ENCODE data around the gene SH2D6.

SH2D6 gene

DNA sequence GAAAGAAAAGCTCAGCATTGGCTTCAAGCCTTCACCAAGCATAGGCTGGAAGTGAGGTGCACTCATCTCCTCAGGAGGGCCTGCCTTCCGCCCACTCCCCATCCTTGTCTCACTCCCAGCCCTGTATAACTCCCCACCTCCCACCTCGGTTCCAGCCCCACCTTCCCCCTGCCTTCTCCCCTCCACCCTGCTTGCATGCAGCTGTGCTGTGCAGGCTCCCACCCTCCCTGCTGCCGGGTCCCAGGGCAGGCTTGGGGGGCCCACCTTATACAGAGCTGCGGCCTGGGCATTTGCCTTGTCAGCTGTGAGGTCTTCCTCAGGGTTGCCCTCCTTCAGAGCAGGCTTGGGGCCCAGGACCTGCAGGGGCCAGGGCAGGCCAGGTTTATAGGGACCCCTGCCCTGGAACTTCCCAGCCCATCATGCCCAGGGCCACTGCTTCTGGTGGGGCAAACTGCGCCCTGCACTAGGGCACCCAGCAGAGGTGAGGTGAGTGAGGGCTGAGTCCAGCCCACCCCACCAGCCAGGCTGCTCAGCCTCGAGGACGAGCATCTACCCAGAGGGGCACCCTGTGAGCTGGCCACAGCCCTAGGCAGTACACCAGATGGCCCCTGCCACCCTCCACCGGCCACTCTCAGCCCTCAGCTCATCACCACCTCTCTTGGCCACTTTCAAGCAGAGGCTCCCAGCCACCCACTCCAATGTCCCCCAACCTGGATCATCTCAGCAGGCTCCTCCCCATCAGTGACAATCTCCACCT is 19.9 kb upstream of the SH2D6 start:
- Histone ChIP-seq H3K4me1 (ENCODE audit: control insufficient read depth, insufficient read depth, low read length, unreplicated experiment) (peaks cover 12% of the 10 kb centered on the region), H3K79me2 (ENCODE audit: control insufficient read depth, insufficient read depth, low read length, unreplicated experiment) (peaks cover 9% of the 10 kb centered on the region), H3K27ac (ENCODE audit: low read depth, low read length) (no peak overlapping the region), H3K4me3 (ENCODE audit: low read depth, low read length) (no peak overlapping the region), H3K36me3 (ENCODE audit: insufficient read depth, low read length) (peaks cover 3% of the 10 kb centered on the region), H2AFZ (ENCODE audit: low read length, unreplicated experiment) (no peak overlapping the region), H3K27me3 (ENCODE audit: insufficient read depth, low read length) (no peaks in the 10 kb centered on the region)

DNA sequence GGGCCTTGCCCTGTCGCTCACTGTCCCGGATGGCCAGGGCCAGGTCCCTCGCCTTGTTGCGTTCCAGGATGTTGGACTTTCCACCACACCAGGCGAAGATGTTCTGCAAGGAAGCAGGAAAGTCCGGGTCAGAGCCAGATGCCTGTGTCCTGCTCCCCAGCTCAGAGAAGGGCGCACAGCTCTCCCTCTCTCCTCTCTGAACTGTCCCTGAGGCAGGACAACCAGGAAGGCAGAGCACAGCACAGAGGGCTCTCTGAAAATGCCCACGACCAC is 19.4 kb upstream of the SH2D6 start:
- no peaks in the 10 kb centered on the region for H3K27me3 ChIP-seq (ENCODE audit: insufficient read depth, low read length)
- H3K4me3 ChIP-seq (ENCODE audit: low read depth, low read length) = no peak overlapping the region
- H2AFZ ChIP-seq (ENCODE audit: low read length, unreplicated experiment) = no peak overlapping the region
- H3K27ac ChIP-seq (ENCODE audit: low read depth, low read length) = no peak overlapping the region
- peaks cover 9% of the 10 kb centered on the region for H3K79me2 ChIP-seq (ENCODE audit: control insufficient read depth, insufficient read depth, low read length, unreplicated experiment)
- H3K4me1 ChIP-seq (ENCODE audit: control insufficient read depth, insufficient read depth, low read length, unreplicated experiment) = peaks cover 7% of the 10 kb centered on the region
- H3K36me3 ChIP-seq (ENCODE audit: insufficient read depth, low read length) = peaks cover 3% of the 10 kb centered on the region

DNA sequence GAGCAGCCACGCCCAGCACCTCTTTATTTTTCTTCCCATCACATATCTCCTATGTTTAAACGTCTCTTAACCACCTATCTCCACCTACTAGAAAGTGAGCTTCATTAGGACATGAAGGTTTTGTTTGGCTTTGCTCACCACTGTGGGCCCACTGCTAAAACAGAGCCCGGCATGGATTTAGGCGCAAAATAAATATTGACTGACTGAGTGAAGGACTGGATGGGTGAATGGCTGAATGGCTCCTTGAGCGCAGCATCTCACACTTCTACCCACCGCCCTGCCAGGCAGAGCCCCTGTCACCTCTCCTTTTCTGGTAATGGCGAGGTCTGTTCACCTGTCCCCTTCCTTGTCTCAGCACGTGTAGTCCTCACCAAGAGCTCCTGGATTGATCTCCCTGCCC is 18.5 kb upstream of the SH2D6 start:
- Histone ChIP-seq H2AFZ (ENCODE audit: low read length, unreplicated experiment) (no peak overlapping the region), H3K27me3 (ENCODE audit: insufficient read depth, low read length) (no peaks in the 10 kb centered on the region), H3K27ac (ENCODE audit: low read depth, low read length) (no peak overlapping the region), H3K36me3 (ENCODE audit: insufficient read depth, low read length) (peaks cover 3% of the 10 kb centered on the region), H3K79me2 (ENCODE audit: control insufficient read depth, insufficient read depth, low read length, unreplicated experiment) (peaks cover 9% of the 10 kb centered on the region), H3K4me1 (ENCODE audit: control insufficient read depth, insufficient read depth, low read length, unreplicated experiment) (no peaks in the 10 kb centered on the region), H3K4me3 (ENCODE audit: low read depth, low read length) (no peak overlapping the region)

DNA sequence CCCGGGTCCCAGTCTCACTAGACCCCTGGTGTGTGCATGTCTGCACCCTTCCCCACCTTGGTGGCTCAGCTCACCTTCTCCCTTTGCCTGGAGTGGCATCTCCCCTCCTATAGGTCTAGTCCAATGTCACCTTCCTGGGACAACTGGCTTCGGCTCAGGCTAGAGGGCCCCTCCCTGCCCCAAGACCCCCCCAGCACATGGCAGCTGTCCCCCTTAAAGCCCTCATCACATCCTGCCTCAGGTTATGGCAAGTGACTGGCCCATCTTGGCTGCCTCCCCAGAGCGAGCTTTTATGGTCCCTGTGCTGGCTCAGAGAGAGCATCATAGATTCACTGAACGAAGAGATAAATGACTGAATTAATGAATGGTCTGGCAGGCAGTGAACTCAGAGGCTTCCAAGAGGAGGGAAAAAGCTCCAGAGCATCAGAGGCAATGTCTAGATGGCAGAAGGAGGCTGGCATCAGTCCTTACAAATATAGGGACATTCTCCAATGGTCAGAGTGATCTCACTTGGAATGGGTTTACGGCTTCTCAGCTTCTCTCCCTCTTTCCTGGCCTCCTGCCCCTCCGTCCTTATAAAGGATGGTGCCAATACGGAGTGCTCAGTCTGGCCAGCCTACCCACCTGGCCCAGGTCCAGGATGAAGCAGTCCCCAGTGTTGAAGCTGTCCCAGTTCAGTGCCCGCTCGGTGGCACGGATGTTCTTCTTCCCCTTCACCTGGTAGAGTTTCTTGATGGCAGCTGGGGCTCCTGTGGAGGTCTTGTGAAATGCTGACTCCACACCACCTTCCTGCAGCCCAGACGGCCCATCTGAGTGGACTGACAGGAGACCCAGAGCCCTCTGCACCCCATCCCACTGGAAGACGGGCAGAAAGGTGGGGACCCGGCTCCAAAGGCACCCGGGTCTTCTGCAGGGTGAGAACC is 17.7 kb upstream of the SH2D6 start:
- peaks cover 3% of the 10 kb centered on the region for H3K36me3 ChIP-seq (ENCODE audit: insufficient read depth, low read length)
- no peaks in the 10 kb centered on the region for H3K27me3 ChIP-seq (ENCODE audit: insufficient read depth, low read length)
- no peak overlapping the region for H2AFZ ChIP-seq (ENCODE audit: low read length, unreplicated experiment)
- no peaks in the 10 kb centered on the region for H3K4me1 ChIP-seq (ENCODE audit: control insufficient read depth, insufficient read depth, low read length, unreplicated experiment)
- H3K79me2 ChIP-seq (ENCODE audit: control insufficient read depth, insufficient read depth, low read length, unreplicated experiment) = peaks cover 9% of the 10 kb centered on the region
- H3K4me3 ChIP-seq (ENCODE audit: low read depth, low read length) = no peak overlapping the region
- no peak overlapping the region for H3K27ac ChIP-seq (ENCODE audit: low read depth, low read length)

DNA sequence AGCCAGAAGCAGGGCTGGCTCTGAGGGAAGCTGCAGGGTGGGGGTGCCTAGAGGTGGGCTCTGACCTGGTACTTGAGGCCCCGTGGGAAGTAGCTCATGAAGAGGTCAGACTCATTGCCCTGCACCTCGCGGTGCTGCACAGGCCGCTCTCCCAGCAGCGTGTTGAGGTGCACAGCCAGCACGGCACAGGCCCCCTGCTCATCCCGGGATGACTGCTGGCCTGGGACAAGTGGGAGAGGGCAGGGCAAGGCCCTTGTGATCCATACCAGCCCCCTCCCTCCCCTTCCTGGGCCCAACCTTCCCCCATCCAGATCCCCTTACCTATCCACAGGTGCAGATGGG is 17.1 kb upstream of the SH2D6 start:
- H2AFZ ChIP-seq (ENCODE audit: low read length, unreplicated experiment) = no peak overlapping the region
- peaks cover 9% of the 10 kb centered on the region for H3K79me2 ChIP-seq (ENCODE audit: control insufficient read depth, insufficient read depth, low read length, unreplicated experiment)
- H3K4me1 ChIP-seq (ENCODE audit: control insufficient read depth, insufficient read depth, low read length, unreplicated experiment) = no peaks in the 10 kb centered on the region
- no peaks in the 10 kb centered on the region for H3K27me3 ChIP-seq (ENCODE audit: insufficient read depth, low read length)
- H3K27ac ChIP-seq (ENCODE audit: low read depth, low read length) = no peak overlapping the region
- H3K4me3 ChIP-seq (ENCODE audit: low read depth, low read length) = no peak overlapping the region
- peaks cover 3% of the 10 kb centered on the region for H3K36me3 ChIP-seq (ENCODE audit: insufficient read depth, low read length)

DNA sequence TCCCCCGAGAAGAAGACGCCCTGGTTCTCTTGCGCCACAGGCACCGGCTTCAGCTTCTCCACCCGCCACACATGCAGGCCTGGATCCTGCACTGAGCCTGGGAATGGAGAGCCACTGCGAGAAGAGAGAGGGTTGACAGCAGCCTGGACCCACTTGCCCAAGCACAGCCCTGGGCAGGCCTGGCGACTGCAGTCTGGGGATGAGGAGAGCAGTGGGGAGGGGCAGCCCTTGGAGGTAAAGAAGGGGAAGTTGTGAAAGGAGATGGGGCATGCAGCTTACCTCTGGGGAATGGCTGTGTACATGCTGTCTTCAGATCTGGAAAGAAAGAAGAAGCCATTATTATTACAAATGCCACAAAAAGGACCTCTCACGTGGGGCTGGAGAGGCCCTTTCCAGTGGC is 16.7 kb upstream of the SH2D6 start:
- Histone ChIP-seq H3K27ac (ENCODE audit: low read depth, low read length) (no peak overlapping the region), H3K4me3 (ENCODE audit: low read depth, low read length) (no peak overlapping the region), H3K4me1 (ENCODE audit: control insufficient read depth, insufficient read depth, low read length, unreplicated experiment) (no peaks in the 10 kb centered on the region), H3K36me3 (ENCODE audit: insufficient read depth, low read length) (peaks cover 3% of the 10 kb centered on the region), H3K27me3 (ENCODE audit: insufficient read depth, low read length) (no peaks in the 10 kb centered on the region), H2AFZ (ENCODE audit: low read length, unreplicated experiment) (no peak overlapping the region), H3K79me2 (ENCODE audit: control insufficient read depth, insufficient read depth, low read length, unreplicated experiment) (peaks cover 9% of the 10 kb centered on the region)

DNA sequence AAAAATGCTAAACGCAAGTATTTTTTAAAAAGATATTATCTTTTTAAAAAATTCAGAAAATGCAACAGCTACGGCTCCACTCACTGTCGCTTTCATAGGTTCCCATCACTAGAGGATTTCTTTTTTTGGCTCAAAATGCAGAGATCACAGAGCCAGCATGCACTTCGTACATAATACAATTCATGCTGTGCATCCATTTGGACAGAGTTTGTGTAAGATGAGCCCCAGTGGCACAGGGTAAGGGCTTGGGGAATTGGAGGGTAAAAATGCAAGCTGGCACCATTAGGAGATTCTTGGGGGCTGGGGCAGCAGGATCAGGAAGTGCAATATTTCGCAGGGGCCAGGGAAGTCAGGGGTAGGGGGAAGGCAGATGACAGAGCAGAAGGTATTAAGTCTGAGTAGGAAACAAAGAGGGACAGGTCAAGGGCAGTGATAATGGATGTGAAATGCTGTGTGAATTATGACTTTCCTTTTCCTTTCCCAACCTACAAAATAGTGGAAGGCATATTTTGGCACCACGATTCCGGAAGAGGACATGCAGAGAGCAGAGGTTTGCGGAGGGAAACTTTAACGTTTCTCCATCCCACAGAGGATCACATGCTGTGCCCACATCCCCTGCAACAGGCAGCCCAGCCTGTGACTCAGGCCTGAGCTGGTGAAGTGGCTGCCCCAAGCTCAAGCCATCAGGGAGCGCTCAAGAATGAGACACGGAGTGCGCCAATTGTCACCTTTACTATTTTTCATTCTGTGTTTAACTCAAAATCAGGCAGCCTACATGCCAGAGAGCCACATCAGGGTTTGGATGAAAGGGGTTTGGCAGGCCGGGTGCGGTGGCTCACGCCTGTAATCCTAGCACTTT is 13.1 kb upstream of the SH2D6 start:
- H3K4me3 ChIP-seq (ENCODE audit: low read depth, low read length) = no peak overlapping the region

DNA sequence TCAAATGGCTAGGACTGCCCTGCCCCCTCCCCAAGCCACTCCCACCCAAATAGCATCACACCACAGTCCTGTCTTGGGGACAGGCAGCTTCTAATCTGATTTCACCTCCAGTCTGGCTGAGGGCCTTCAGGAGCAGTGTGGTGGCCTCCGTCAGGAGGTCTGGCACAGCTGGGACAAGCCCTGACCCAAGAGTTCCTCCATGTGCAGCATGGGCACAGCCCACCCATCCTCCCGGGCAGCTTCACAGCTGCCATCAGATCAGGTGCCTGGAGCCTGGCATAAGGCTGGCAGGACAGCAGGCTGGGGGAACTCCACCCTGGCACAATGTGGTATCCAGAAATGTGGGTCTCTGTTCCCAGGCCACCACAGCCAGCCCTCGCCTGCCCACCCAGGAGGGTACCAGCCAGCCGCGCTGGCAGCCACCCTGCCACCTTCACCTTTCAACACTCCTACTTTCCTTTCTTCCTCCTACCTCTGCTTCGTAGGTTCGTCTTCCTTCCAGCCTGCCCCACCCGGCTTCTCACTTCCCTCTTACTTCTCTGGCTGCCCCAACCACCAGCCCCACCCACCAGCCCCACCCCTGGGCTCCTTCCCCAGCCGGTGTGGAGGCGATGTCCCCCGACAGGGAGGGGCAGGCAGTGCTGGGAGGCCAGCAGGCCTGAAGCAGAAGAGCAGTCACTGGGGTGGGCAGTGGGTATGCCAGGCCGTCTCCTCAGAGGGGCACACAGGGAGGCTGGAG is 8.5 kb upstream of the SH2D6 start, which contains the start of gene CAPG:
TSS of gene CAPG (minus strand) at position 522 of the 739 bp plus-strand sequence. CDS start 8,221 bp downstream, outside the sequence.
- H3K27ac ChIP-seq (ENCODE audit: low read depth, low read length) = no peak within 1 kb of the TSS
- H3K4me1 ChIP-seq (ENCODE audit: control insufficient read depth, insufficient read depth, low read length, unreplicated experiment) = peaks cover 31% of the 10 kb centered on the region
- no peaks in the 10 kb centered on the region for H3K36me3 ChIP-seq (ENCODE audit: insufficient read depth, low read length)
- no peak within 1 kb of the TSS for H3K4me3 ChIP-seq (ENCODE audit: low read depth, low read length)
- H3K27me3 ChIP-seq (ENCODE audit: insufficient read depth, low read length) = no peaks in the 10 kb centered on the region
- H3K79me2 ChIP-seq (ENCODE audit: control insufficient read depth, insufficient read depth, low read length, unreplicated experiment) = peaks cover 38% of the 10 kb centered on the region
- no peak within 1 kb of the TSS for H2AFZ ChIP-seq (ENCODE audit: low read length, unreplicated experiment)

More for the DNA sequence above, 13.1 kb upstream of the SH2D6 start:
- Histone ChIP-seq H3K4me1 (ENCODE audit: control insufficient read depth, insufficient read depth, low read length, unreplicated experiment) (peaks cover 14% of the 10 kb centered on the region), H3K36me3 (ENCODE audit: insufficient read depth, low read length) (peaks cover 3% of the 10 kb centered on the region), H3K27me3 (ENCODE audit: insufficient read depth, low read length) (no peaks in the 10 kb centered on the region), H3K27ac (ENCODE audit: low read depth, low read length) (peak overlapping the region; percentile 50; the same call in 1 of the 2 replicates), H2AFZ (ENCODE audit: low read length, unreplicated experiment) (no peak overlapping the region), H3K79me2 (ENCODE audit: control insufficient read depth, insufficient read depth, low read length, unreplicated experiment) (peaks cover 25% of the 10 kb centered on the region)

DNA sequence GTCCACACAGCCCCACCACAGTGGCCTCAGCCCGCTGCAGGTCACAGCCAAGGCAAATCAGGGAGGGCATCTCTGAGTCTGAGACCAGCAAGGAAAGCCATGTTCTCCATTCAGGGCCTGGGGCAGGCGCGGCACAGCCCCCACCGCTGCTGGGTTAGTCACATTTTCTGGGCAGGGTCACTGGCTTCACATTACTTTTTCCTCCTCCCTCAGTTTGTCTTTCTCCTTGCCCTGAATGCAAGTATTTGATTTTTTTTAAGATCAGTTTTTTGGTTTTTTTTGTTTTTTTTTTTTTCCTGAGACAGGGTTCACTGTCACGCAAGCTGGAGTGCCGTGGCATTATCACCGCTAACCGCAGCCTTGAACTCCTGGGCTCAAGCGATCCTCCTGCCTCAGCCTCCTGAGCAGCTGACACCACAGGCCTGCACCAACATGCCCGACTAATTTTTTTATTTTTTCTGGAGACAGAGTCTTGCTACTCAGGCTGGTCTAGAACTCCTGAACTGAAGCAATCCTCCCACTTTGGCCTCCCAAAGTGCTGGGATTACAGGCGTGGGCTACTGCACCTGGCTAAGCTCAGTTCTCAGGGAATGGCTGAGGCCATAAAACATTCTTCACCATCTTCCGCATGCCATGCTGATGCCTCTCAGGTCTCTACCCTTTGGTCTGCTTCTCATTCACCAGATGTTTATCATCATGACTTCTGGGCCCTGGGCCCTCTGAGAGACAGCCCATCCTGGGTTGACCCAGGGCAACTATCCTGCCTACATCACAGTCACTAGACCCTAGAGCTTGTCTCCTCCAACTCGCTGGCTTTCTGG is 7.7 kb upstream of the SH2D6 start:
- Histone ChIP-seq H3K36me3 (ENCODE audit: insufficient read depth, low read length) (no peaks in the 10 kb centered on the region), H3K4me1 (ENCODE audit: control insufficient read depth, insufficient read depth, low read length, unreplicated experiment) (peaks cover 31% of the 10 kb centered on the region), H3K27me3 (ENCODE audit: insufficient read depth, low read length) (no peaks in the 10 kb centered on the region), H3K79me2 (ENCODE audit: control insufficient read depth, insufficient read depth, low read length, unreplicated experiment) (peaks cover 38% of the 10 kb centered on the region), H3K27ac (ENCODE audit: low read depth, low read length) (no peak overlapping the region), H2AFZ (ENCODE audit: low read length, unreplicated experiment) (no peak overlapping the region), H3K4me3 (ENCODE audit: low read depth, low read length) (no peak overlapping the region)
